ENCODE data around the gene ATP5F1A. TPM values are rescaled to one million over a fixed set of nuclear protein-coding genes. Genes with fewer than 3 reads are reported as not detected.

The ATP5F1A gene
- 378 and 544 TPM in 2 replicates for total RNA-seq

GRCh38 chr18:46097801-46098615 lies at the start of gene ATP5F1A:
TSS of gene ATP5F1A (minus strand) at chr18:46098296. CDS start at chr18:46098231, 65 bp downstream.

GRCh38 chr18:46104128-46104911 lies 6.2 kb upstream of the ATP5F1A start, which contains the start of gene HAUS1:
TSS of gene HAUS1 (plus strand) at chr18:46104385. CDS start at chr18:46104412, 27 bp downstream.

GRCh38 chr18:46071653-46072375 lies 26.3 kb downstream of the ATP5F1A start, which contains the start of gene PSTPIP2:
TSS of gene PSTPIP2 (minus strand) at chr18:46072260. CDS start at chr18:46072188, 72 bp downstream.

Other genes starting within 250 kb of the ATP5F1A start
- 12.7 and 20.9 TPM in 2 replicates for gene EPG5, start 131.0 kb downstream of the ATP5F1A start, total RNA-seq
- 3.3 and 11.2 TPM in 2 replicates for gene PSTPIP2, start 26.0 kb downstream of the ATP5F1A start, total RNA-seq
- 30.5 and 72.9 TPM in 2 replicates for gene HAUS1, start 6.1 kb upstream of the ATP5F1A start, total RNA-seq